Stimulated activated effector memory CD8-positive, alpha-beta T cell treated with anti-CD3 and anti-CD28 coated beads, Interleukin-12 subunit alpha, Interleukin-12 subunit beta, amount 100 ng/mL, for 72 hours (primary cell): ENCODE results near the gene PRPSAP2.

ENCODE experiments used
- ATAC-seq: fragments of 150-1000 bp; cut with Tn5 transposase; 2 replicates; pipeline ENCODE4 v1.10.0; 2021
- DNase-seq, 2 donors: peaks; one replicate each; pipeline ENCODE4 v3.0.0; 2021 to 2022; ENCODE audit warnings: low spot score in 2 of 2
- H3K27ac Mint-ChIP-seq: one replicate; pipeline ENCODE4 v1.8.0; 2022; ENCODE audit warnings: mild to moderate bottlenecking, mixed read lengths
- H3K36me3 Mint-ChIP-seq: one replicate; pipeline ENCODE4 v1.8.0; 2022; ENCODE audit warnings: mild to moderate bottlenecking, mixed read lengths
- H3K4me1 Mint-ChIP-seq: one replicate; pipeline ENCODE4 v1.8.0; 2022; ENCODE audit warnings: mixed read lengths
- H3K4me3 Mint-ChIP-seq: one replicate; pipeline ENCODE4 v1.8.0; 2022; ENCODE audit warnings: mild to moderate bottlenecking, mixed read lengths
- H3K9me3 Mint-ChIP-seq: one replicate; pipeline ENCODE4 v1.8.0; 2022; ENCODE audit warnings: mixed read lengths

The PRPSAP2 gene

DNA sequence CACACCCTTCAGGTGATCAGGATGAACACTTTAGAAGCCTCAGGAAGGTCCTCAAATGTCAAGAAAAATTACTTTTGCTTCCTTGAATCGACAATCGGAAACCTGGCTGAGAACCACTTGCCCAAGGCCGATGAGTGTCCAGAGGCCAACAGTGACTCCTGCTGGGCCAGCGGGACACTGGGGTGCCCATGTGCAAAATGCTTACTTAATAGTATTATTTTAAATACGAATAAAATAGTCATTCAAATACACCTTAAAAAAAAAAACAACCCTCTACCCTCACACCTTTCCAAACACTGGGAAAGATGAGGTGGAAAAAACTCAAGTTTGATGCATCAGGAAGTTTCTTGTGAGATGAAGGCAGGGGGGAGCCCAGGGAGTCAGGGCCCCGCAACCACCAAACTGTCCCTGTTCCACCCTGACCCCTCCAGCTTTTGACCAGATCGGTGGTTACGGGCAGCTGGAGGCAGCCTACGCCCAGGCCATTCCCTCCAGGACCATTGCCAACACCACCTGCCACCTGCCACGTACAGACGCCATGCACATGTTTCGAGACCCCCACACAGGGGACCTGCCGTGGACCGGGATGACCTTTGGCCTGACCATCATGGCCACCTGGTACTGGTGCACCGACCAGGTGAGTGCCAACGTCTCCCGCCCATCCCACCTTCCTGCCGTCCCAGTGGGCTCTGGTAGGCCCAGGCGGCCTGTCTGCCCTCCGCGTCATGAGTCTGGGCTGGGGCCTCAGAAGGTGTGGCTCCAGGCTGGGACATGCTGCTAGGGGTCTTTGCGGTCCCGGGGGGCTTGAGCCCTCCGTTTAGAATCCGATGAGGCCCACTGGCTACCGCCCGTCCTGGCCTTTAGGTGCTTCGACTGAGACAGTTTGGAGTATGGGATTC is 112.9 kb downstream of the PRPSAP2 start:
- H3K36me3 Mint-ChIP-seq: peaks cover 24% of the 10 kb centered on the region
- no peaks in the 10 kb centered on the region for H3K9me3 Mint-ChIP-seq
- H3K4me3 Mint-ChIP-seq: no peak overlapping the region
- ATAC-seq: no peak
- H3K4me1 Mint-ChIP-seq: peaks cover 22% of the 10 kb centered on the region
- H3K27ac Mint-ChIP-seq: peak overlapping the region; percentile 70
- no peak for DNase-seq

DNA sequence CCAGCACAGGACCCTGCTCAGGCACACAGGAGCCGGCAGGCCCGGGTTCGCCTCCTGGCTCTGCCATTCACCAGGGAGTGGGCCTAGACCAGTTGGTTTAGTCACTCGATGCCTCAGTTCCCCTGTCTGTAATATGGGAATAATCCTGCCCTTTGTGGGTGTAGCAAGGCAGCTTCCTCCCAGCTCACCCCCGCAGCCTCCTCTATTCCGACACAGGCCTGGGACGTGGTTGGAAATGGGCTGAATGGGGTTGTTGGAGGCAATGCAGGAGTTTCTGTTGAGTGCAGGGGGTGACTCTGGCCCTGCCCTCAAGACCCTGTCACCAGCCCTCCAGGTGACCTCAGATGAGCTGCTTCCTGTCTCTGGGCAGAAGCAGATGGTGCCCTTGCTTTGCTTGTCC is 113.9 kb downstream of the PRPSAP2 start:
- ATAC-seq: no peak
- Mint-ChIP-seq H3K4me3 (no peak overlapping the region), H3K36me3 (peaks cover 24% of the 10 kb centered on the region), H3K9me3 (no peaks in the 10 kb centered on the region), H3K27ac (no peak overlapping the region), H3K4me1 (peaks cover 22% of the 10 kb centered on the region)
- DNase-seq: no peak

DNA sequence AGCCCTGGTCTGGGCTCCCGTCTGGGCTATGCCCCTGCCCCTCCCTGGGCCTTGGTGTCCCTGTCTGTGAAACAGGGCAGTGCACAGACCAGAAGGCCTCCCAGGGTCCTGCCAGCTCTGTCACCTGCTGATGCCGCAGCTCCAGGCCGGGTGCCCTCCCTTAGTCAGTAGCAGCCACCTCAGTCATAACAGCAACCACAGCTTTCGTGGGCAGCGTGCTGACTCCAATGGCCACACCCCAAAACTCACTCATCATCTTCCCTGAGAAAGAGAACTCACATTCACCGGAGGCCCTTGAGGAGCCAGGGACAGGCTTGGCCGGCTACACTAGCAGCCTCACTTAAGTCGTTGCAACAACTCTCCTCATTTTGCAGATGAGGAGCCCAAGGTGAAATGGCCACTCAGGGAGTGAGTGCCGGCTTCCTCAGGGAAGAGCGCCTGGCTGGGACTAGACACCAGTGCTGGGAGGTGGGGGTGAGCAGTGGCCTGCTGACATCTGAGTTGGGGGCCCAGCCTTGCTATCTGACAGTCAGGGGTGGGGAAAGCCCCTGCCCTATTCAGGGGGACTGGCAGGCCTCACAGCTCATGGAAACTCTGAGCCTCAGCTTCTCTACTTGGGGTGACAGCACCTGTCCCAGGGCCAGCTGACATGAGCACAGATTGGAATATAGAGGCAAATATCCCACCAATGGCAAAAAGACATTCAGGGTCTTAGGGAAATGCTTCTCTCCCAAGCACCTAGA is 116.6 kb downstream of the PRPSAP2 start:
- no peak overlapping the region for H3K4me3 Mint-ChIP-seq
- ATAC-seq: peak; percentile 86
- peaks cover 17% of the 10 kb centered on the region for H3K4me1 Mint-ChIP-seq
- peaks cover 28% of the 10 kb centered on the region for H3K36me3 Mint-ChIP-seq
- peak overlapping the region; percentile 60 for H3K27ac Mint-ChIP-seq
- no peak for DNase-seq
- no peaks in the 10 kb centered on the region for H3K9me3 Mint-ChIP-seq

DNA sequence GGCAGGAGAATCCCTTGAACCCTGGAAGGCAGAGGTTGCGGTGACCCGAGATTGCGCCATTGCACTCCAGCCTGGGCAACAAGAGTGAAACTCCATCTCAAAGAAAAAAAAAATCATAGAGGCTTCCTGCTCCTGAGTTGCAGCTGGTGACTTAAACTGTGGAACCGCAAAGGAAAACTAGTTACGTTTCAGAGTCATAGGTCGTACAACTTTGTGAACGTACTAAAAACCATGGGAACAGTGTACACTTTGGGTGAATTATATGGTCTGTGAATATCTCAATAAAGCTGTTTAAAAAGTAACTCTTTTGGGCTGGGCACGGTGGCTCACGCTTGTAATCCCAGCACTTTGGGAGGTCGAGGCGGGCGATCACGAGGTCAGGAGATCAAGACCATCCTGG is 117.7 kb downstream of the PRPSAP2 start:
- Mint-ChIP-seq H3K9me3 (no peaks in the 10 kb centered on the region), H3K4me1 (peaks cover 8% of the 10 kb centered on the region), H3K27ac (no peak overlapping the region), H3K4me3 (no peak overlapping the region), H3K36me3 (peaks cover 27% of the 10 kb centered on the region)
- ATAC-seq (no peak), DNase-seq (no peak)

DNA sequence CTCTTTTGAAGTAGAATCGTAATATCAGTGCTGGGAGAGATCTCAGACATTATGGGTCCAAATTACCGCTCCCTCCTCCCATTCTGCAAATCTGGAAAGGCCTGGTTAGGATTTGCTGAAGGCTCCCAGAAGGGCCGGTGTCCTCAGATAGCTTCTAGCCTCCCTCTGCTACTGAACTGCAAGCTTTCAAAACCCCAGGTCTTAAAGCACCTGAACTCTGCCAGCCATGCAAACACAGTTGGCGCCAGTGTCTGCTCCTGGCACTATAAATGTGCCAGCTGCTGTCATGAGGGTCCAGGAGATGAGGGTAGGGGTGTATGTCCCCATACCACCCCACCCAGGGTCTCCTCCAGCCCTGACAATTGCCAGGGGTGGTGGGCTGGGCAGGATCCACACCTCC is 118.3 kb downstream of the PRPSAP2 start:
- no peak for ATAC-seq
- Mint-ChIP-seq H3K9me3 (no peaks in the 10 kb centered on the region), H3K4me1 (peaks cover 8% of the 10 kb centered on the region), H3K36me3 (peaks cover 21% of the 10 kb centered on the region), H3K4me3 (no peak overlapping the region), H3K27ac (no peak overlapping the region)
- DNase-seq: no peak

DNA sequence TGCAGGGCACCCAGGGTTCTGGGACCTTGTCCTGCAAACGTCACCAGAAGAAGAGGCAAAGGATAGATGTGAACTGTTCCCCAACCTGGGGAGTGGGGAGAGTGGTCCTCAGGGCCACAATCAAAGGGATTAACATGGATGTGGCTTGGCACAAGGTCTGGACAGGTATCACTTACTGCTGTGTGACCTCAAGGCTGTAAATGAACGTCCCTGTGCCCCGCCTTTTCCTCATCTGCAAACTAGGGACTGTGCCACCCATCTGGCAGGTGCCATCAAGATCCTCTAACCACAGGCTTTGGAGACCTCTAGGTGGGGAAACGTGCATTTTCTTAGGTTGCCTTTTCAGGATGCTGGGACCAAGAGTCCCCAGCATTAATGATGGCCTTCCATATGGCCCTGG is 119.1 kb downstream of the PRPSAP2 start:
- H3K36me3 Mint-ChIP-seq: peaks cover 21% of the 10 kb centered on the region
- no peak overlapping the region for H3K4me3 Mint-ChIP-seq

DNA sequence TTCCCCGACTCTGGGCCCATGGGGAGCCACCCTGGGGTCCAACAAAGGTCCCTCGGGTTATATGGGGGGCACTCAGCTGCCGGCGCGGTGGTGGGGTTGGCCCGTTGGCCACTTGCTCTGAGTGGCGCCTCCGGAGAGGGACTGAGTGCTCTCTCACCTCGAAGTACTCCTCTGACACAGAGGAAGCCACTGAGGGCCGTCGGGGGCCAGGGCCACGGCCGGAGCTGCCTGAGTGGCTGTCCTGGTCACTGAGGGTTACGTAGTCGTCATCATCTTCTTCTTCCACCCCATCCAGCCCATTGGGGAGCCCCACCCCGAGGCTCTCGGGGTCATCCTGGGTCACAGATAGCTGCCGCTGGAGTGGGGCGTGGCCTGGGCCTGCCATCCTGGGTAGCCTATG is 119.7 kb downstream of the PRPSAP2 start:
- peaks cover 21% of the 10 kb centered on the region for H3K36me3 Mint-ChIP-seq
- H3K9me3 Mint-ChIP-seq: no peaks in the 10 kb centered on the region
- ATAC-seq (no peak), DNase-seq (no peak)
- H3K4me3 Mint-ChIP-seq: no peak overlapping the region
- H3K27ac Mint-ChIP-seq: no peak overlapping the region
- peaks cover 14% of the 10 kb centered on the region for H3K4me1 Mint-ChIP-seq

More for the DNA sequence above, 119.1 kb downstream of the PRPSAP2 start:
- ATAC-seq (no peak), DNase-seq (no peak)
- H3K9me3 Mint-ChIP-seq: no peaks in the 10 kb centered on the region
- H3K27ac Mint-ChIP-seq: no peak overlapping the region
- peaks cover 9% of the 10 kb centered on the region for H3K4me1 Mint-ChIP-seq

DNA sequence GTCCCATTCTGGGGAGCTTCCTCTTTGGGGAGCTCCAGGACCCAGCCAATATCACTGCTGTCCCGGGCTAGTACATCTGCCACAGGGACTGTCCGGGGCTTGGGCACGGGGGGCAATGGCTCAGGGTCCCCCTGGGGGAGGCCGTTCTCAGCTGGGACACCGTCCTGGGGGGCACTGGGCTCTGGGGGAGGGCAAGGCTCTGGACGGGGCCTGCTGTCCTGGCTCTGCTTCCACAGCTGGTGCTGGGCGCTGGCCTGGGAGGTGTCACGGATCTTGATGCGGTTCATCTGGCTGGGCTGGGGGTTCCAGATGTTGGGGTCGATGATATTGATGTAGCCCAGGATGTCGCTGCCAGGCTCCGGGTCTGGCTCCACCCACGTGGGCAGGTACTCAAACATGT is 120.1 kb downstream of the PRPSAP2 start:
- Mint-ChIP-seq H3K36me3 (peaks cover 21% of the 10 kb centered on the region), H3K9me3 (no peaks in the 10 kb centered on the region), H3K4me3 (no peak overlapping the region), H3K4me1 (peaks cover 14% of the 10 kb centered on the region), H3K27ac (no peak overlapping the region)
- ATAC-seq (no peak), DNase-seq (no peak)

DNA sequence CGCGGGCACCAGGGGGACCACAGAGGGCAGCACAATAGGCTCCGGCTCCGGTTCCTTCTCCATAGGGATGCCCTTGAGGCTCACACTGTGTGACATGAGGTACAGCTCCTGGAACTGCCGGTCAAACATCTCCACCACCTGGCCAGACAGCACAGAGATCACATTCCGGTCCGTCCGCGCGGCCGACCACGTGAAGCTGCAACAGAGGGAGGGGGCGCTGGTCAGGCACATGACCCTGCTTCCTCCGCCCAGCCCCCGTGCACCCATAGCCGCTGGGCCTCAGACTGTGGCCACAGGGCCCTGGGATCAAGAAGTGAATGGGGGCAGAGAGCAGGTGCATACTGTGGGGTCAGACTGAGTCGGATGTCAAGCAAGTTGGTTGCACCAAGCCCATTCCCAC is 120.7 kb downstream of the PRPSAP2 start:
- ATAC-seq (no peak), DNase-seq (no peak)
- no peak overlapping the region for H3K27ac Mint-ChIP-seq

More for the DNA sequence above, 120.7 kb downstream of the PRPSAP2 start:
- Mint-ChIP-seq H3K9me3 (no peaks in the 10 kb centered on the region), H3K36me3 (peaks cover 18% of the 10 kb centered on the region), H3K4me3 (no peak overlapping the region), H3K4me1 (peaks cover 14% of the 10 kb centered on the region)
